ENCODE measurements around the gene COL4A4.

COL4A4 gene

GRCh38 chr2:227106845-227107759 is 56.9 kb downstream of the COL4A4 start:
- POLR2A ChIA-PET, result no interaction called here
- Histone ChIP-seq H3K27ac (ENCODE audit: extremely low read depth, low read depth, low read length) (no peak overlapping the region), H3K36me3 (ENCODE audit: control insufficient read depth in 2 of 2, insufficient read depth in 1 of 2, low read length in 2 of 2) (no peaks in the 10 kb centered on the region), H3K4me3 (ENCODE audit: low read depth, low read length) (no peak overlapping the region), H3K4me1 (ENCODE audit: control insufficient read depth, insufficient read depth, low read length) (no peaks in the 10 kb centered on the region), H3K9me3 (ENCODE audit: control insufficient read depth, insufficient read depth, low read depth, low read length) (no peaks in the 10 kb centered on the region)
- TF ChIP-seq ZNF654 (tag by site-specific recombination; IDR thresholded peaks at IDR 0.05; ENCODE audit: low read depth) (peak; percentile 73), CTCF (tag by site-specific recombination; IDR thresholded peaks at IDR 0.05) (peak; percentile 86), ZNF398 (tag by site-specific recombination; IDR thresholded peaks at IDR 0.05) (no peak)
- CTCF ChIA-PET, result interaction anchor here (0.5 to 1.2 kb wide), 8 partner anchors 9 to 1441 kb away, joined by 3 to 8 read pairs (median 3); no protein-coding TSS in a partner anchor

- no peak overlapping the region for H3K4me3 ChIP-seq (ENCODE audit: low read depth, low read length)
- CTCF ChIA-PET, result no interaction called here
- H3K36me3 ChIP-seq (ENCODE audit: control insufficient read depth in 2 of 2, insufficient read depth in 1 of 2, low read length in 2 of 2), result no peaks in the 10 kb centered on the region
- no peaks in the 10 kb centered on the region for H3K9me3 ChIP-seq (ENCODE audit: control insufficient read depth, insufficient read depth, low read depth, low read length)
- no peaks in the 10 kb centered on the region for H3K4me1 ChIP-seq (ENCODE audit: control insufficient read depth, insufficient read depth, low read length)
- no peak overlapping the region for H3K27ac ChIP-seq (ENCODE audit: extremely low read depth, low read depth, low read length)
- TF ChIP-seq ZNF335 (tag by site-specific recombination; conservative IDR thresholded peaks at IDR 0.05) (no peak), ZNF391 (tag by site-specific recombination; IDR thresholded peaks at IDR 0.05; ENCODE audit: borderline replicate concordance, low read depth) (no peak), ZNF157 (tag by site-specific recombination; IDR thresholded peaks at IDR 0.05) (no peak), ZNF626 (tag by site-specific recombination; IDR thresholded peaks at IDR 0.05) (no peak), ZNF248 (tag by site-specific recombination; IDR thresholded peaks at IDR 0.05) (no peak), KLF9 (tag by site-specific recombination; IDR thresholded peaks at IDR 0.05; ENCODE audit: low read depth) (no peak), ZBTB21 (tag by site-specific recombination; IDR thresholded peaks at IDR 0.05) (no peak), ZNF488 (tag by site-specific recombination; IDR thresholded peaks at IDR 0.05) (no peak), ZBTB48 (tag by site-specific recombination; IDR thresholded peaks at IDR 0.05) (no peak), BCL11B (tag by site-specific recombination; IDR thresholded peaks at IDR 0.05; ENCODE audit: low read depth) (no peak), RBAK (tag by site-specific recombination; IDR thresholded peaks at IDR 0.05) (no peak), ZNF169 (tag by site-specific recombination; IDR thresholded peaks at IDR 0.05) (no peak)
- POLR2A ChIA-PET, result no interaction called here
These were observed 60.4 kb downstream of the COL4A4 start for GRCh38 chr2:227103583-227103982.

- no peaks in the 10 kb centered on the region for H3K4me1 ChIP-seq (ENCODE audit: control insufficient read depth, insufficient read depth, low read length)
- H3K27ac ChIP-seq (ENCODE audit: extremely low read depth, low read depth, low read length), result no peak overlapping the region
- H3K4me3 ChIP-seq (ENCODE audit: low read depth, low read length), result no peak overlapping the region
- TF ChIP-seq WT1 (tag by site-specific recombination; IDR thresholded peaks at IDR 0.05) (no peak), MEIS1 (CRISPR knock-in tag; IDR thresholded peaks at IDR 0.05; ENCODE audit: borderline replicate concordance) (no peak), ZSCAN30 (tag by site-specific recombination; IDR thresholded peaks at IDR 0.05) (no peak), MZF1 (tag by site-specific recombination; IDR thresholded peaks at IDR 0.05; ENCODE audit: borderline replicate concordance) (no peak), ZNF518A (tag by site-specific recombination; conservative IDR thresholded peaks at IDR 0.05; ENCODE audit: low read depth) (no peak)
- H3K36me3 ChIP-seq (ENCODE audit: control insufficient read depth in 2 of 2, insufficient read depth in 1 of 2, low read length in 2 of 2), result no peaks in the 10 kb centered on the region
- no peaks in the 10 kb centered on the region for H3K9me3 ChIP-seq (ENCODE audit: control insufficient read depth, insufficient read depth, low read depth, low read length)
- ChIA-PET POLR2A (no interaction called here), CTCF (no interaction called here)
These were observed 64.7 kb downstream of the COL4A4 start for GRCh38 chr2:227099340-227099739.

Measured in HEK293 (cell line).